ENCODE results near the gene DSG2. TPM values are rescaled to one million over a fixed set of nuclear protein-coding genes. Genes with fewer than 3 reads are reported as not detected.
"Not testable (repeated sequence)": the region's sequence is repeated elsewhere in the genome, so short reads cannot be mapped to it uniquely, and the experiment has no call there.

The DSG2 gene
- total and polyA plus RNA-seq, 8 donors, result 6.1 to 130 (median 17.1) TPM

DNA sequence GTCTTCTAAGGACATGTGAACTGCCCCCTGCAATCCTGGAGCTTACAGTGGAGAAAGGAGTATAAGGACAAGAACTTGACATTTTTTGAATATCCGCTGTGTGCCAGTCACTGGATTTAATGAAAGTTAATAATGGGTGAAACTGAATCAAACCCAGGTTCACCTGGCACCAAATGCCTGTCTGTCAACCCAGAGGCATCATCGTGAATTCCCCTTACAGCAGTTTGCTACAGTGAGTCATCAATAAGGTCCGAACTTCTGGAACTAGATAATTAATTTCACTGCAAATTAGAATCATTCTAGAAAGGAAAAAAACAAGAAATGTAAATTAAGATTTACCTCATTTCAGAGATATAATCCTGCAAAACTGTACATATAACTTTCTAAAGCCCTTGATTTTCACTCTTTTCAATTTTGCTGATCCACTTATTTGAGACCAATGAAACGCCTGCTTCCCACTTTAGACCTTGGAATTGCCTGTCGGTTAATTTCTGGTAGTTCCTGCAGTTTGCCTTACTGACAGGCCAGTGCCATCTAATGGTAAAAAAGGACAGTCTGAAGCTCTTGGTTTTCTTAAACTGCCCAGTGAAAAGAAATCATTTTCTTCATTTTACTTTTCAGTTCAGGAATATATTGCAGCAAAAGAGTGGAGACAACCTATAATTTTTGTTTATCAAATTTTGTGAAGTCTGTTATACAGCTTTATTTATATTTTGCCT, 8.2 kb downstream of the DSG2 start:
- no peak for TF ChIP-seq EP300 (IDR thresholded peaks at IDR 0.05)
- no peak for TF ChIP-seq POLR2A (IDR thresholded peaks at IDR 0.05)
- no peak for TF ChIP-seq POLR2AphosphoS5 (IDR thresholded peaks at IDR 0.05)
- no peak for TF ChIP-seq CTCF (IDR thresholded peaks at IDR 0.05)
- H3K4me3 ChIP-seq, result no peak overlapping the region
- H3K36me3 ChIP-seq, result no peaks in the 10 kb centered on the region
- no peak for DNase-seq
- peaks cover 0 to 4% (median 0%) of the 10 kb centered on the region in 3 donors for H3K27me3 ChIP-seq
- WGBS, 5 donors, result 66 to 80% (median 77%) methylated on average over 5 of the region's 5 CpGs
- no peaks in the 10 kb centered on the region for H3K4me1 ChIP-seq
- intact Hi-C loops (cut with DNase I; ENCODE audit: low total_unique reads), result no loop called here
- no peaks in the 10 kb centered on the region for H3K9me3 ChIP-seq
- H3K27ac ChIP-seq, result no peak overlapping the region

DNA sequence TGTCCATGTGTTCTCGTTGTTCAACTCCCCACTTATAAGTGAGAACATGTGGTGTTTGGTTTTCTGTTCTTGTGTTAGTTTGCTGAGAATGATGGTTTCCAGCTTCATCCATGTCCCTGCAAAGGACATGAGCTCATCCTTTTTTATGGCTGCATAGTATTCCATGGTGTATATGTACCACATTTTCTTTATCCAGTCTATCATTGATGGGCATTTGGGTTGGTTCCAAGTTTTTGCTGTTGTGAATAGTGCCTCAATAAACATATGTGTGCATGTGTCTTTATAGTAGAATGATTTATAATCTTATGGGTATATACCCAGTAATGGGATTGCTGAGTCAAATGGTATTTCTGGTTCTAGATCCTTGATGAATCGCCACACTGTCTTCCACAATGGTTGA, 9.1 kb downstream of the DSG2 start:
- H3K27me3 ChIP-seq; H3K27ac ChIP-seq; H3K4me3 ChIP-seq; H3K36me3 ChIP-seq; DNase-seq; H3K4me1 ChIP-seq; H3K9me3 ChIP-seq; intact Hi-C loops (cut with DNase I; ENCODE audit: low total_unique reads): not testable (repeated sequence)
- WGBS, 5 donors, result 92 to 100% (median 94%) methylated on average over 2 of the region's 2 CpGs

DNA sequence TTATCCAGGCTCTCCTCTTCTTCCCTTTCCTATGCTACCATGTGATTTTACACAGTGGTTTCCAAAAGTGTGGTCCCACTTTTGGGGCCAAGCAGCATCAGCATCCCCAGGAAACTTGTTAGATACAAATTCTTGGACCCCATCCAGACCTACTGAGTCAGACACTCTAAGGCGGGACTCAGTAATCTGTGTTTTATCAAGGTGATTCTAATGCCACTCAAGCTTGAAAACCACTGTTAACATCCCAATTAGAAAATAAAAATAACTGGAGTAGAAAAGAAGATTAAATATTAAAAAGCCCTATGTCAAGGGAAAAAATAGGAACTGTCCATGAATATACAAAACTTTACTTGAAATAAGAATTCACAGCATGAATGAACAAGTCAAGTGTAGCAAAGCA, 10.8 kb downstream of the DSG2 start:
- H3K27ac ChIP-seq, result no peak overlapping the region
- DNase-seq, result no peak
- H3K4me3 ChIP-seq, result no peak overlapping the region
- TF ChIP-seq CTCF (IDR thresholded peaks at IDR 0.05) (no peak), POLR2A (IDR thresholded peaks at IDR 0.05) (no peak), POLR2AphosphoS5 (IDR thresholded peaks at IDR 0.05) (no peak), EP300 (IDR thresholded peaks at IDR 0.05) (no peak)
- H3K9me3 ChIP-seq, result no peaks in the 10 kb centered on the region
- H3K36me3 ChIP-seq, result no peaks in the 10 kb centered on the region
- intact Hi-C loops (cut with DNase I; ENCODE audit: low total_unique reads), result no loop called here
- H3K27me3 ChIP-seq, result no peaks in the 10 kb centered on the region
- 32 to 58% (median 54%) methylated on average over 1 of the region's 1 CpG for WGBS, 5 donors
- no peaks in the 10 kb centered on the region for H3K4me1 ChIP-seq

DNA sequence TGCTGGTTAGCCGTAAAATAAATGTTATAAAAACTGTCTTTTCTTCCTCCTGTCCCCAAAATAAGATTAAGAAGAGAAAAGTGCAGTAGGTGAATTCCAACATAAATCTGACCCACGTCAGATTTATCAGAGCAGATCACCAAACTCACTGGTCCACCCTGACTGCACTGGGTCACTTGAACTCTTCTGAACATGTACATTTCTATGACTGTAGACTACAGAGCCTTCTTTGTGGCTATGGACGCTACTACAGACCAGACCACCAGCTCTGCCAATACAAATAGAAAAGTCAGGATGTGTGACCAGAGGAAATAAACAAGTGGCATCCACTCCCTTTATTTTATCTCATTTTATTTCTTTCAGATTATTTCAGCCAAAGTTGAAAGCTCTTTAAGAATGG, 11.6 kb downstream of the DSG2 start:
- no peak for DNase-seq
- H3K36me3 ChIP-seq, result no peaks in the 10 kb centered on the region
- no peak overlapping the region for H3K4me3 ChIP-seq
- TF ChIP-seq POLR2AphosphoS5 (IDR thresholded peaks at IDR 0.05) (no peak), EP300 (IDR thresholded peaks at IDR 0.05) (no peak), CTCF (IDR thresholded peaks at IDR 0.05) (no peak), POLR2A (IDR thresholded peaks at IDR 0.05) (no peak)
- peak overlapping the region in 1 of 5 donors; percentile 11 for H3K27ac ChIP-seq
- no peaks in the 10 kb centered on the region for H3K9me3 ChIP-seq
- H3K27me3 ChIP-seq, result no peaks in the 10 kb centered on the region
- 52 to 59% (median 53%) methylated on average over 3 of the region's 3 CpGs for WGBS, 5 donors
- intact Hi-C loops (cut with DNase I; ENCODE audit: low total_unique reads), result no loop called here
- no peaks in the 10 kb centered on the region for H3K4me1 ChIP-seq

- peak in 1 of 2 donors; percentile 36 for DNase-seq
- H3K36me3 ChIP-seq, result no peaks in the 10 kb centered on the region
- no peaks in the 10 kb centered on the region for H3K9me3 ChIP-seq
- intact Hi-C loops (cut with DNase I; ENCODE audit: low total_unique reads), result loop anchor here (10.0 kb wide), 1 partner anchor 166 kb away; no protein-coding TSS in a partner anchor
- H3K4me1 ChIP-seq, result no peaks in the 10 kb centered on the region
- no peak overlapping the region for H3K27ac ChIP-seq
- H3K27me3 ChIP-seq, result no peaks in the 10 kb centered on the region
- H3K4me3 ChIP-seq, result no peak overlapping the region
- TF ChIP-seq POLR2AphosphoS5 (IDR thresholded peaks at IDR 0.05) (no peak), CTCF (IDR thresholded peaks at IDR 0.05) (no peak), EP300 (IDR thresholded peaks at IDR 0.05) (no peak)
Observed at GRCh38 chr18:31510319-31510718, 12.3 kb downstream of the DSG2 start.
